Fibroblast of lung (primary cell): ENCODE results near the gene UBE2S. TPM values are rescaled to one million over a fixed set of nuclear protein-coding genes. Genes with fewer than 3 reads are reported as not detected.

Experiments
- DNase-seq, 2 donors: peaks; one replicate each; pipeline versions ENCODE4 v3.0.0 to v3.0.0-alpha.2; 2010; ENCODE audit warnings: low read depth in 2 of 2
- H2AFZ ChIP-seq: 2 replicates; pipeline ENCODE4 v1.5.1; 2012; ENCODE audit warnings: low read length, control low read depth, inconsistent platforms
- H3K27ac ChIP-seq: 2 replicates; pipeline ENCODE4 v1.5.1; 2011; ENCODE audit warnings: low read length, control low read depth; ENCODE audit not compliant: insufficient read depth
- H3K27me3 ChIP-seq: 2 replicates; pipeline ENCODE4 v1.5.1; 2011; ENCODE audit warnings: mild to moderate bottlenecking, low read length; ENCODE audit not compliant: control insufficient read depth, insufficient read depth
- H3K36me3 ChIP-seq: 2 replicates; pipeline ENCODE4 v1.5.1; 2011; ENCODE audit warnings: low read length; ENCODE audit not compliant: control insufficient read depth, insufficient read depth
- H3K4me1 ChIP-seq: 2 replicates; pipeline ENCODE4 v1.5.1; 2011; ENCODE audit warnings: low read length; ENCODE audit not compliant: control insufficient read depth, insufficient read depth; ENCODE audit errors: extremely low read depth
- H3K4me2 ChIP-seq: 2 replicates; pipeline ENCODE4 v1.5.1; 2011; ENCODE audit warnings: low read length, control low read depth; ENCODE audit not compliant: insufficient read depth; ENCODE audit errors: extremely low read depth
- H3K4me3 ChIP-seq, 4 experiments: fragments of 200-600 bp in 1 of 4; sonication (generic) in 1 of 4; replicated peaks in 1 of 4; 2 replicates each; pipeline ENCODE4 v1.5.1; 2011 to 2016; ENCODE audit warnings: low read length in 4 of 4, low read depth in 3 of 4, mild to moderate bottlenecking in 3 of 4, control low read depth in 2 of 4, inconsistent platforms in 1 of 4, mixed read lengths in 1 of 4; ENCODE audit not compliant: insufficient read depth in 1 of 4; ENCODE audit errors: control extremely low read depth in 1 of 4
- H3K79me2 ChIP-seq: 2 replicates; pipeline ENCODE4 v1.5.1; 2012; ENCODE audit warnings: mild to moderate bottlenecking, low read length, inconsistent platforms; ENCODE audit not compliant: control insufficient read depth, insufficient read depth
- H3K9ac ChIP-seq: 2 replicates; pipeline ENCODE4 v1.5.1; 2011; ENCODE audit warnings: mild to moderate bottlenecking, low read length, control low read depth; ENCODE audit not compliant: insufficient read depth
- H3K9me3 ChIP-seq: 2 replicates; pipeline ENCODE4 v1.5.1; 2012; ENCODE audit warnings: low read depth, low read length; ENCODE audit not compliant: control insufficient read depth, insufficient read depth
- H4K20me1 ChIP-seq: 2 replicates; pipeline ENCODE4 v1.5.1; 2011; ENCODE audit warnings: low read length; ENCODE audit not compliant: control insufficient read depth, insufficient read depth; ENCODE audit errors: extremely low read depth
- CTCF ChIP-seq, 2 donors: IDR thresholded peaks in 1 of 2; conservative IDR thresholded peaks in 1 of 2; 1 replicate in 1 of 2; 2 replicates in 1 of 2; pipeline ENCODE4 v1.5.1; 2011 to 2012; ENCODE audit warnings: low read length in 2 of 2, control low read depth in 1 of 2, inconsistent platforms in 1 of 2, low read depth in 1 of 2, mild to moderate bottlenecking in 1 of 2
- EZH2 ChIP-seq: IDR thresholded peaks from 2 replicates; pipeline ENCODE4 v1.5.1; 2012; ENCODE audit warnings: low read length, control low read depth, mild to moderate bottlenecking; ENCODE audit errors: missing control alignments
- polyA plus RNA-seq, 2 donors: library from polyadenylated mRNA; depleted of rRNA in 1 of 2; stranded (reverse) in 1 of 2; unstranded in 1 of 2; fragments of >200 nt; gene quantifications; 2 replicates each; pipeline ENCODE4 v1.2.1, GENCODE V29; 2011 to 2012; ENCODE audit warnings: missing spikeins in 1 of 2
- total RNA-seq: library from RNA; depleted of rRNA; stranded (reverse); fragments of >200 nt; gene quantifications from 2 replicates; pipeline ENCODE4 v1.2.1, GENCODE V29; 2014

Gene UBE2S
- total and polyA plus RNA-seq, 2 donors (not counting 1 experiment from before 2014, with no cell fraction given) = 25.4 to 41.0 TPM

- Histone ChIP-seq H3K4me1 (no peaks in the 10 kb centered on the region), H3K36me3 (peaks cover 2% of the 10 kb centered on the region), H2AFZ (no peak overlapping the region), H3K79me2 (no peaks in the 10 kb centered on the region), H3K27ac (no peak overlapping the region), H3K27me3 (peaks cover 15% of the 10 kb centered on the region), H3K9ac (no peak overlapping the region), H3K4me3 (no peak overlapping the region), H3K9me3 (no peaks in the 10 kb centered on the region), H3K4me2 (no peak overlapping the region), H4K20me1 (no peaks in the 10 kb centered on the region)
- DNase-seq = peak in 1 of 2 donors; percentile 25
- TF ChIP-seq EZH2 (no peak), CTCF (conservative IDR thresholded peaks at IDR 0.05 in 1 of 2, IDR thresholded peaks at IDR 0.05 in 1 of 2; ENCODE audit: low read depth in 1 of 2, low read length in 2 of 2) (peak; percentile 56 to 75)
Measured at GRCh38 chr19:55454787-55455243, 47.2 kb upstream of the UBE2S start.

- H3K4me3 ChIP-seq = no peak overlapping the region
- H3K4me1 ChIP-seq = no peaks in the 10 kb centered on the region
- TF ChIP-seq EZH2 (no peak), CTCF (conservative IDR thresholded peaks at IDR 0.05 in 1 of 2, IDR thresholded peaks at IDR 0.05 in 1 of 2; ENCODE audit: low read depth in 1 of 2, low read length in 2 of 2) (no peak)
- no peak overlapping the region for H3K27ac ChIP-seq
- H3K9me3 ChIP-seq = no peaks in the 10 kb centered on the region
- H4K20me1 ChIP-seq = no peaks in the 10 kb centered on the region
- peaks cover 15% of the 10 kb centered on the region for H3K27me3 ChIP-seq
- no peak overlapping the region for H3K9ac ChIP-seq
- no peak for DNase-seq
- no peaks in the 10 kb centered on the region for H3K79me2 ChIP-seq
- H2AFZ ChIP-seq = no peak overlapping the region
- H3K4me2 ChIP-seq = no peak overlapping the region
- H3K36me3 ChIP-seq = peaks cover 2% of the 10 kb centered on the region
Measured at GRCh38 chr19:55453511-55454260, 46.1 kb upstream of the UBE2S start.

- Histone ChIP-seq H3K36me3 (peaks cover 2% of the 10 kb centered on the region), H3K4me1 (no peaks in the 10 kb centered on the region), H3K4me3 (no peak overlapping the region), H3K4me2 (no peak overlapping the region), H4K20me1 (no peaks in the 10 kb centered on the region), H3K79me2 (no peaks in the 10 kb centered on the region), H3K27ac (no peak overlapping the region), H3K27me3 (peaks cover 15% of the 10 kb centered on the region), H3K9ac (no peak overlapping the region), H2AFZ (no peak overlapping the region), H3K9me3 (no peaks in the 10 kb centered on the region)
- DNase-seq = peak; percentile 65 to 73
- TF ChIP-seq CTCF (conservative IDR thresholded peaks at IDR 0.05 in 1 of 2, IDR thresholded peaks at IDR 0.05 in 1 of 2; ENCODE audit: low read depth in 1 of 2, low read length in 2 of 2) = peak in 1 of 2 donors; percentile 14
- no peak for TF ChIP-seq EZH2
Measured at GRCh38 chr19:55452749-55453346, 45.3 kb upstream of the UBE2S start.
